SW 1271 (cell line): Measurements from ENCODE around the gene SMG5.
A peak's percentile ranks its signal among the peaks of the same experiment; 100 is the strongest.

Source experiments
- DNase-seq, 2 experiments: peaks; one replicate each; lab custom pipeline; 2025; lab: John Stamatoyannopoulos, UW

Gene SMG5

DNA sequence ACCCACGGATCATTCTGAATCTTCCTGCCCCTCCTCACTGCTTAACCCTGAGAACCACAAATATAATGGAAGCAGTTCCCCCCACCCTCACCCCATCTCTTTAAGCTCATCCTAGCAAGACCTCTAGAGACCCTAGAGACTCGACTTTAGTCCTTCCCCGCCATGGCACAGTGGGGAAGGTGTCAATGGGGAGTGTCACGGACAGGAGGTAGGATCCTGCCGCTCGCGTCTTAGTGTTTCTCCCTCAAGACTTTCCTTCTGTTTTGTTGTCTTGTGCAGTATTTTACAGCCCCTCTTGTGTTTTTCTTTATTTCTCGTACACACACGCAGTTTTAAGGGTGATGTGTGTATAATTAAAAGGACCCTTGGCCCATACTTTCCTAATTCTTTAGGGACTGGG lies 70.5 kb downstream of the SMG5 start:
- DNase-seq = no peak

- DNase-seq = no peak
These were observed 71.4 kb downstream of the SMG5 start for GRCh38 chr1:156211243-156211642.

GRCh38 chr1:156204686-156205085 lies 77.9 kb downstream of the SMG5 start:
- no peak for DNase-seq

DNA sequence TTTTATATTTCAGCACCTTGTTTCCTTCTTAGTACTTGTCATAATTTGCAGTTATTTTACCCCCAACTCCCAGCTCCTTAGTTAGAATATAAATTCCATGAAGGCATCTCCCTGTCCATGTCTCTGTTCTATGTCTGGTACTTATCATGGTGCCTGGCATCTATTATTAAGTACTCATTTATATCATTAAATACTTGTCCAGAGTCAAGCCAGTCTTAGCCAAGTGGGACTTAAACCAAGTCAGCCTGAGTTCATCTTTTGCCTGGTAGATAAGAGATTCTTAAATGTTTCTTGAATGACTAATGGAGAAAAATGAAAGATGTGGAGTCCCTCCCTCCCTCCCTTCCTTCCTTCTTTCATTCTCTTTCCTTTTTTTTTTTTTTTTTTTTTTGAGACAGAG lies 79.3 kb downstream of the SMG5 start:
- DNase-seq = peak in 1 of 2 experiments; percentile 4

DNA sequence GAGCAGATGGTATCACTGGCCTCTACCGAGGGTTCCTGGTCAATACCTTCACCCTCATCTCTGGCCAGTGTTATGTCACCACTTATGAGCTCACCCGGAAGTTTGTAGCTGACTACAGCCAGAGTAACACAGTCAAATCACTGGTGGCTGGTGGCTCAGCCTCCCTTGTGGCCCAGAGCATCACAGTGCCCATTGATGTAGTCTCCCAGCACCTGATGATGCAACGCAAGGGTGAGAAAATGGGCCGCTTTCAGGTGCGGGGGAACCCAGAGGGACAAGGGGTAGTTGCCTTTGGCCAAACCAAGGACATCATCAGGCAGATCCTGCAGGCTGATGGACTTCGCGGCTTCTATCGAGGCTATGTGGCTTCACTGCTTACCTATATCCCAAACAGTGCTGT lies 82.6 kb downstream of the SMG5 start:
- DNase-seq = no peak
